Thyroid gland (tissue), 4 donors: ENCODE measurements around the gene TBC1D1.

Experiments
- CTCF ChIP-seq, 6 experiments: fragments of 200-600 bp in 3 of 6; fragments of 450-650 bp in 3 of 6; sonication (generic) in 3 of 6; IDR thresholded peaks; one replicate each; pipeline ENCODE4 v1.5.1; 2016 to 2019; ENCODE audit warnings: antibody characterized with exemption in 6 of 6, mild to moderate bottlenecking in 2 of 6, inconsistent platforms in 1 of 6, moderate library complexity in 1 of 6
- POLR2A ChIP-seq, 2 donors: fragments of 450-650 bp; IDR thresholded peaks; one replicate each; pipeline ENCODE4 v1.6.1; 2017; ENCODE audit warnings: antibody characterized with exemption in 2 of 2, mild to moderate bottlenecking in 2 of 2, moderate library complexity in 1 of 2

GRCh38 chr4:37864786-37865185 lies 26.1 kb upstream of the TBC1D1 start:
- no peak for TF ChIP-seq CTCF (IDR thresholded peaks at IDR 0.05)
- TF ChIP-seq POLR2A (IDR thresholded peaks at IDR 0.05), result no peak
